H1 (cell line): ENCODE measurements around the gene CEP126. TPM values are rescaled to one million over a fixed set of nuclear protein-coding genes. Genes with fewer than 3 reads are reported as not detected.

Experiments used
- ASH2L ChIP-seq: fragments of 200-600, 300-600 bp; sonication (generic); IDR thresholded peaks from one replicate; pipeline ENCODE4 v1.7.1; 2017; ENCODE audit warnings: low read length
- BRCA1 ChIP-seq: IDR thresholded peaks from 2 replicates; pipeline ENCODE4 v1.6.1; 2012; ENCODE audit warnings: low read depth, low read length, improper control_type of control experiment
- CEBPB ChIP-seq: IDR thresholded peaks from 2 replicates; pipeline ENCODE4 v1.6.1; 2012; ENCODE audit warnings: low read depth, low read length
- EGR1 ChIP-seq: IDR thresholded peaks from 2 replicates; pipeline ENCODE4 v1.6.1; 2011; ENCODE audit warnings: low read depth, low read length, borderline replicate concordance
- JUND ChIP-seq: IDR thresholded peaks from 2 replicates; pipeline ENCODE4 v1.6.1; 2011; ENCODE audit warnings: mild to moderate bottlenecking, improper control_type of control experiment, low read length
- polyA plus RNA-seq, 7 experiments: library from polyadenylated mRNA; depleted of rRNA in 3 of 7; stranded (reverse) in 5 of 7; unstranded in 2 of 7; fragments of >200 nt in 5 of 7; fragments of 200-250 nt in 2 of 7; gene quantifications; 1 replicate in 5 of 7; 2 replicates in 1 of 7; 4 replicates in 1 of 7; pipeline versions ENCODE4 v1.2.1 to v1.2.3, GENCODE V29; 2011 to 2013; ENCODE audit warnings: missing spikeins in 2 of 7, mixed read lengths in 2 of 7
- total RNA-seq: library from RNA; stranded (reverse); fragmentation: NEBNext Ultra II Directional; extraction: Animal tissue kit (Norgen Biotek cat#: 25700); gene quantifications from 2 replicates; pipeline ENCODE4 v1.2.1, GENCODE V29; 2021
- TF ChIP-seq, protein P1 (sequence below): IDR thresholded peaks from 2 replicates; pipeline ENCODE4 v1.6.1; 2012; ENCODE audit warnings: inconsistent platforms

CEP126 gene
- total and polyA plus RNA-seq, 2 of the 8 experiments (the other 6 are each of a cell fraction or from before 2014, with no cell fraction given): 0.76 to 1.9 TPM

DNA sequence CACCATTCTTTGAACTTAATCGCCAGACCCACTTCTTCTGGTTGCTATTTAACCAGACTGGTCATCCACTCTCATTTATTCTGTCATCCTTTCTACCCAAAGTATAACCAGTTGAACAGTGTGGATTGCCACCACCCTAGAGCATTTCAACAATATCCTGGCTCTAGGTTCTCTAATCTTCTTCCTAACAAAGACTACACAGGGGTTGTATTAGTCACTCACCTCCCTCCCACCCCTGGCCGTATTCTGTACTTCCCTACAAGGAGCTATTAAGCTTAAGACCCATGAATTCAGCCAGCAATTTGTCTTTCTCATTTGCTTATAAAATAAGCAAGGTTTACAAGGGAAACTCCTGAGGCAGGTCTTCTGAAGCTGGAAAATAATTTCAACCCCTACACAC is 46.9 kb upstream of the CEP126 start (continued):
- no peak for TF ChIP-seq CEBPB
- TF ChIP-seq, protein P1, sequence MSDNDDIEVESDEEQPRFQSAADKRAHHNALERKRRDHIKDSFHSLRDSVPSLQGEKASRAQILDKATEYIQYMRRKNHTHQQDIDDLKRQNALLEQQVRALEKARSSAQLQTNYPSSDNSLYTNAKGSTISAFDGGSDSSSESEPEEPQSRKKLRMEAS: no peak
- TF ChIP-seq BRCA1: no peak
- TF ChIP-seq ASH2L: no peak
- no peak for TF ChIP-seq EGR1
- no peak for TF ChIP-seq JUND
